Measurements from ENCODE around the gene KDF1. TPM values are rescaled to one million over a fixed set of nuclear protein-coding genes. Genes with fewer than 3 reads are reported as not detected.

KDF1 gene
- total and polyA plus RNA-seq, 2 of the 13 experiments (the other 11 are each of a cell fraction or from before 2014, with no cell fraction given), result 1.9 to 4.9 TPM

DNA sequence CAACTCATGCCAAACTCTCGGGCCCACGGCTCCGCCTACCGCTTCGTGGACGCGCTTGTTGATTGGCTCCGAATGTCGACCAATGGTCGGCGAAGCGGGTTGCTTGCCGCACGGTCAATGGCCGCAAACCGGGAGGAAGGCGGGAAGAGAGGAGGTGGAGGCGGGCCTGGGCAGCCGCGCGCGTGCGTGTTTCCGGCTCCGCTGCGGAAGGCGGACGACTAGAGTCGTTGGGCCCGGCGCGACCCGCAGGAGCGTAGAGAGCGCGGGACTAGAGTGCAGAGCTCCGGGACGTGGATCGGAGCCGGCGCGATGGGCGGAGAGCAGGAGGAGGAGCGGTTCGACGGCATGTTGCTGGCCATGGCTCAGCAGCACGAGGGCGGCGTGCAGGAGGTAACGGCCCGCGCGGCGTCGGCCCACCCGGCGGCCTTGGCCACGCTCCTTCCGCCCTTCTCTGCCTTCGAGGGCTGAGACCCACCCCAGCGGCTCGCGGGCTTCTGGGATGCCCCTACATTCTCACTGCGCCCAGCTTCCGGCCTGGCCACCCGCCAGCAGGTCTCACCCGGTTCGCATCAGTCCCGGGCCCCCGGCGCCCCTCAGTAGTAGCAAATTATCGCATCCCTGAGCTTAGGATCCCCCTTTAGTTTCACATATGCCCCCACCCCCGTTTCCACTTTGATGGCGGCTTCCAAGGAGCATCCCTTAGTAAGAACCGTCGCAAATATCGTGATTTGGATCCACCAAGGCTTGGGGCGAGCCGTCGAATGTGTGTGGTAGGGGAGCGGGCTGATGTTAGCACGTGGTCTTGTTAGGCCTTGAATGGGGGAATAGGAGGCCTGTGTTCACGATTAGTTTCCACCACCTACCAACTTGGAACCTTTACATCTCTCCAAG, 38.5 kb downstream of the KDF1 start, which contains the start of gene NUDC (continued):
- TF ChIP-seq ZNF234 (CRISPR knock-in tag; conservative IDR thresholded peaks at IDR 0.05), result peak; percentile 80; the same call in 1 of the 2 replicates
- peak; percentile 77; the same call in 1 of the 2 replicates for TF ChIP-seq ZNF30 (CRISPR knock-in tag; IDR thresholded peaks at IDR 0.05)
- no peak for TF ChIP-seq ZNF577 (CRISPR knock-in tag; IDR thresholded peaks at IDR 0.05; ENCODE audit: borderline replicate concordance, low read depth)
- TF ChIP-seq MIXL1 (CRISPR knock-in tag; IDR thresholded peaks at IDR 0.05), result no peak
- peak; percentile 81 for TF ChIP-seq TAF15 (IDR thresholded peaks at IDR 0.05; ENCODE audit: low read depth, low read length, poor library complexity, severe bottlenecking)
- TF ChIP-seq ZNF549 (CRISPR knock-in tag; IDR thresholded peaks at IDR 0.05), result no peak
- 0 out of 2 replicates have a peak, but pooled peaks have one; percentile 32 for TF ChIP-seq ZNF792 (CRISPR knock-in tag; IDR thresholded peaks at IDR 0.05)
- no peak for TF ChIP-seq RARG (CRISPR knock-in tag; IDR thresholded peaks at IDR 0.05; ENCODE audit: low read depth)
- TF ChIP-seq, protein P1, sequence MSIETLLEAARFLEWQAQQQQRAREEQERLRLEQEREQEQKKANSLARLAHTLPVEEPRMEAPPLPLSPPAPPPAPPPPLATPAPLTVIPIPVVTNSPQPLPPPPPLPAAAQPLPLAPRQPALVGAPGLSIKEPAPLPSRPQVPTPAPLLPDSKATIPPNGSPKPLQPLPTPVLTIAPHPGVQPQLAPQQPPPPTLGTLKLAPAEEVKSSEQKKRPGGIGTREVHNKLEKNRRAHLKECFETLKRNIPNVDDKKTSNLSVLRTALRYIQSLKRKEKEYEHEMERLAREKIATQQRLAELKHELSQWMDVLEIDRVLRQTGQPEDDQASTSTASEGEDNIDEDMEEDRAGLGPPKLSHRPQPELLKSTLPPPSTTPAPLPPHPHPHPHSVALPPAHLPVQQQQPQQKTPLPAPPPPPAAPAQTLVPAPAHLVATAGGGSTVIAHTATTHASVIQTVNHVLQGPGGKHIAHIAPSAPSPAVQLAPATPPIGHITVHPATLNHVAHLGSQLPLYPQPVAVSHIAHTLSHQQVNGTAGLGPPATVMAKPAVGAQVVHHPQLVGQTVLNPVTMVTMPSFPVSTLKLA (IDR thresholded peaks at IDR 0.05), result peak; percentile 45; the same call in 1 of the 2 replicates
- peak; percentile 97 for TF ChIP-seq ZNF776 (CRISPR knock-in tag; IDR thresholded peaks at IDR 0.05)
- TF ChIP-seq NR2F1 (CRISPR knock-in tag; IDR thresholded peaks at IDR 0.05), result 0 out of 4 replicates have a peak, but pooled peaks of 1 of the 2 experiments have one; percentile 12
- no peak for TF ChIP-seq ZNF484 (CRISPR knock-in tag; IDR thresholded peaks at IDR 0.05; ENCODE audit: borderline replicate concordance, low read depth)
- TF ChIP-seq ZNF20 (CRISPR knock-in tag; IDR thresholded peaks at IDR 0.05), result peak; percentile 92; the same call in 1 of the 2 replicates
- peak; percentile 49; the same call in 1 of the 2 replicates for TF ChIP-seq HDAC2 (CRISPR knock-in tag; IDR thresholded peaks at IDR 0.05)
- peak; percentile 12 for TF ChIP-seq SKI (IDR thresholded peaks at IDR 0.05; ENCODE audit: partially characterized antibody)
- TF ChIP-seq, protein P2, sequence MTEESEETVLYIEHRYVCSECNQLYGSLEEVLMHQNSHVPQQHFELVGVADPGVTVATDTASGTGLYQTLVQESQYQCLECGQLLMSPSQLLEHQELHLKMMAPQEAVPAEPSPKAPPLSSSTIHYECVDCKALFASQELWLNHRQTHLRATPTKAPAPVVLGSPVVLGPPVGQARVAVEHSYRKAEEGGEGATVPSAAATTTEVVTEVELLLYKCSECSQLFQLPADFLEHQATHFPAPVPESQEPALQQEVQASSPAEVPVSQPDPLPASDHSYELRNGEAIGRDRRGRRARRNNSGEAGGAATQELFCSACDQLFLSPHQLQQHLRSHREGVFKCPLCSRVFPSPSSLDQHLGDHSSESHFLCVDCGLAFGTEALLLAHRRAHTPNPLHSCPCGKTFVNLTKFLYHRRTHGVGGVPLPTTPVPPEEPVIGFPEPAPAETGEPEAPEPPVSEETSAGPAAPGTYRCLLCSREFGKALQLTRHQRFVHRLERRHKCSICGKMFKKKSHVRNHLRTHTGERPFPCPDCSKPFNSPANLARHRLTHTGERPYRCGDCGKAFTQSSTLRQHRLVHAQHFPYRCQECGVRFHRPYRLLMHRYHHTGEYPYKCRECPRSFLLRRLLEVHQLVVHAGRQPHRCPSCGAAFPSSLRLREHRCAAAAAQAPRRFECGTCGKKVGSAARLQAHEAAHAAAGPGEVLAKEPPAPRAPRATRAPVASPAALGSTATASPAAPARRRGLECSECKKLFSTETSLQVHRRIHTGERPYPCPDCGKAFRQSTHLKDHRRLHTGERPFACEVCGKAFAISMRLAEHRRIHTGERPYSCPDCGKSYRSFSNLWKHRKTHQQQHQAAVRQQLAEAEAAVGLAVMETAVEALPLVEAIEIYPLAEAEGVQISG (CRISPR knock-in tag; IDR thresholded peaks at IDR 0.05), result peak; percentile 88
- TF ChIP-seq TGIF2 (CRISPR knock-in tag; IDR thresholded peaks at IDR 0.05), result no peak
- peak; percentile 85 for TF ChIP-seq HOXA3 (CRISPR knock-in tag; IDR thresholded peaks at IDR 0.05)
- TF ChIP-seq ZNF382 (CRISPR knock-in tag; IDR thresholded peaks at IDR 0.05; ENCODE audit: borderline replicate concordance), result no peak
- TF ChIP-seq ATM (IDR thresholded peaks at IDR 0.05; ENCODE audit: borderline replicate concordance), result no peak
- peak; percentile 34 for TF ChIP-seq FOXA3 (CRISPR knock-in tag; IDR thresholded peaks at IDR 0.05)
- TF ChIP-seq PHF21A (CRISPR knock-in tag; IDR thresholded peaks at IDR 0.05), result 0 out of 2 replicates have a peak, but pooled peaks have one; percentile 24
- TF ChIP-seq KLF11 (CRISPR knock-in tag; IDR thresholded peaks at IDR 0.05), result no peak; the same call in 1 of the 2 replicates
- peak; percentile 66; the same call in 1 of the 2 replicates for TF ChIP-seq ARHGAP35 (CRISPR knock-in tag; IDR thresholded peaks at IDR 0.05; ENCODE audit: borderline replicate concordance)
- TF ChIP-seq SRF (IDR thresholded peaks at IDR 0.05; ENCODE audit: low read depth, low read length), result no peak
- TF ChIP-seq HMG20B (CRISPR knock-in tag; conservative IDR thresholded peaks at IDR 0.05), result no peak; the same call in 1 of the 2 replicates
